ENCODE measurements around the gene LHFPL2.
"Not testable (repeated sequence)": the region's sequence is repeated elsewhere in the genome, so short reads cannot be mapped to it uniquely, and the experiment has no call there.

Gene LHFPL2

GRCh38 chr5:78467752-78468357, 180.7 kb downstream of the LHFPL2 start:
- no peak for DNase-seq (ENCODE audit: low read depth)

GRCh38 chr5:78467140-78467539, 181.4 kb downstream of the LHFPL2 start:
- no peak for DNase-seq (ENCODE audit: low read depth)

GRCh38 chr5:78458843-78459242, 189.7 kb downstream of the LHFPL2 start:
- no peak for DNase-seq (ENCODE audit: low read depth)

DNA sequence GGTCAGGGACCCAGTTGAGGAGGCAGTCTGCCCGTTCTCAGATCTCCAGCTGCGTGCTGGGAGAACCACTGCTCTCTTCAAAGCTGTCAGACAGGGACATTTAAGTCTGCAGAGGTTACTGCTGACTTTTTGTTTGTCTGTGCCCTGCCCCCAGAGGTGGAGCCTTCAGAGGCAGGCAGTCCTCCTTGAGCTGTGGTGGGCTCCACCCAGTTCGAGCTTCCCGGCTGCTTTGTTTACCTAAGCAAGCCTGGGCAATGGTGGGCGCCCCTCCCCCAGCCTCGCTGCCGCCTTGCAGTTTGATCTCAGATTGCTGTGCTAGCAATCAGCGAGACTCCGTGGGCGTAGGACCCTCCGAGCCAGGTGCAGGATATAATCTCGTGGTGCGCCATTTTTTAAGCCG, 191.1 kb downstream of the LHFPL2 start:
- DNase-seq (ENCODE audit: low read depth), result not testable (repeated sequence)

DNA sequence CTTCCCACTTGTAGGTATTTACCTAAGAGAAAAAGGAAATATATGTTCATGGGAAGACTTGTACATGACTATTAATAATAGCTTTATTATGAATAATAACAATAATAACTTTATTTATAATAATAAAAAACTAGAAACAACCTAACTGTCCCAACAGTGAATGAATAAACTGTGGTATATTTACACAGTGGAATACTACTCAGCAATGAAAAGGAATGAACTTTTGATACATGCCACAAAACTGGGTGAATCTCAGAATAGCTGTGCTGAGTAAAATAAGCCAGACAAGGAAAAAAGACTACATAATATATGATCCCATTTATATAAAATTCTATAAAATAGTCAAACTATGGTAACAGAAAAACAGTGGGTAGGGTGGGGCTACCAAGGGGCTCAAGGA, 199.5 kb downstream of the LHFPL2 start:
- no peak for DNase-seq (ENCODE audit: low read depth)

DNA sequence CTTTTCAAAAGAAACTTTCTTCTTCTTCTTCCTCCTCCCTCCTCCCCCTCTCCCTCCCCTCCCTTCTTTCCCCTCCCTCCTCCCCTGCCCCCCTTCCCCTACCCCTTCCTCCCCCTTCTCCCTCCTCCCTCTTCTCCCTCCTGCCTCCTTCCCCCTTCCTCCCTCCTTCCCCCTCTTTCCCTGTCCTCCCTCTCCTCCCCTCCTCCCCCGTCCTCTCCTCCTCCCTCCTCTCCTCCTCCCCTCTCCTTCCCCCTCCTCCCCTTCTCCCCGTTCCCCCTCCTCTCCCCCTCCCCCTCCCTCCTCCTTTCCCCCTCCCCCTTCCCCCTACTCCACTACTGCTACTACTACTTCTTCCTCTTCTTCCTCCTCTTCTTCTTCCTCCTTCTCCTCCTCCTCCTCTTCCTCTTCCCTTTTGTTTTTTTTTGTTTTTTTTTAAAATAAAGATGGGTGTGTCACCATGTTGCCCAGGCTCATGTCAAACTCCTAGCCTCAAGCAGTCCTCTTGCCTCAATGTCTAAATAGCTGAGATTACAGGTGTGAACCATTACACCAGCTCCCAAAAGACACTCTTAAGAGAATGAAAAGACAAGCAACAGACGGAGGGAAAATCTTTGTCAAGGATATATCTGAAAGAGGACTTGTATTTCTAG, 200.7 kb downstream of the LHFPL2 start:
- DNase-seq (ENCODE audit: low read depth), result no peak

All from activated T-helper 1 cell treated with Interleukin-2 at 50 U/mL for 16 hours (primary cell).